Breast epithelium (tissue), 4 donors: Measurements from ENCODE around the gene BRD1. TPM values are rescaled to one million over a fixed set of nuclear protein-coding genes. Genes with fewer than 3 reads are reported as not detected.

Source experiments
- DNase-seq, 2 donors: peaks; one replicate each; pipeline ENCODE4 v3.0.0-alpha.2; 2019; ENCODE audit warnings: low spot score in 2 of 2
- H3K27ac ChIP-seq, 2 donors: fragments of 200-600 bp; sonication (generic) in 1 of 2; one replicate each; pipeline ENCODE4 v1.5.1; 2016 to 2019; ENCODE audit warnings: mild to moderate bottlenecking in 1 of 2
- H3K27me3 ChIP-seq, 2 donors: fragments of 200-600 bp; sonication (generic) in 1 of 2; one replicate each; pipeline versions ENCODE4 v1.5.1 to v1.6.0; 2017 to 2019; ENCODE audit warnings: control low read depth in 1 of 2, mild to moderate bottlenecking in 1 of 2
- H3K36me3 ChIP-seq: fragments of 200-600 bp; one replicate; pipeline ENCODE4 v1.5.1; 2019
- H3K4me1 ChIP-seq, 2 donors: fragments of 200-600 bp; sonication (generic); one replicate each; pipeline ENCODE4 v1.5.1; 2016 to 2019; ENCODE audit warnings: control low read depth in 1 of 2
- H3K4me3 ChIP-seq, 3 donors: fragments of 200-600 bp; sonication (generic); 1 replicate in 2 of 3; 2 replicates in 1 of 3; pipeline ENCODE4 v1.5.1; 2016 to 2019; ENCODE audit warnings: mild to moderate bottlenecking in 3 of 3, moderate library complexity in 2 of 3
- H3K9me3 ChIP-seq, 2 donors: fragments of 200-600 bp; sonication (generic) in 1 of 2; one replicate each; pipeline ENCODE4 v1.5.1; 2016 to 2019; ENCODE audit warnings: control low read depth in 1 of 2
- CTCF ChIP-seq, 3 donors: fragments of 450-650 bp; IDR thresholded peaks; one replicate each; pipeline ENCODE4 v1.5.1; 2016 to 2017; ENCODE audit warnings: antibody characterized with exemption in 3 of 3, mild to moderate bottlenecking in 3 of 3, moderate library complexity in 3 of 3
- POLR2A ChIP-seq: fragments of 450-650 bp; IDR thresholded peaks from one replicate; pipeline ENCODE4 v1.6.1; 2016; ENCODE audit warnings: antibody characterized with exemption, mild to moderate bottlenecking, moderate library complexity
- POLR2AphosphoS5 ChIP-seq, 3 donors: sonication (generic); formaldehyde crosslinking; IDR thresholded peaks; one replicate each; pipeline ENCODE4 v1.6.1; 2017; ENCODE audit warnings: antibody characterized with exemption in 3 of 3
- intact Hi-C: fragments of 100-400 bp; cut with DNase I; formaldehyde crosslinking; loops from one replicate; pipeline ENCODE4 v1.15.1; 2023; ENCODE audit warnings: low total_unique reads
- total RNA-seq, 3 donors: library from RNA; depleted of rRNA; stranded (reverse); fragments of >200 nt; gene quantifications; one replicate each; pipeline ENCODE4 v1.1.0, GENCODE V29; 2016

Gene BRD1
- total RNA-seq, 3 donors from 2014 or later = 33.4 to 35.1 (median 34.1) TPM

GRCh38 chr22:49856766-49857618 lies 29.3 kb upstream of the BRD1 start:
- H3K4me3 ChIP-seq = no peak overlapping the region
- intact Hi-C loops = no loop called here
- TF ChIP-seq POLR2AphosphoS5 (IDR thresholded peaks at IDR 0.05) (no peak), CTCF (IDR thresholded peaks at IDR 0.05) (no peak)

GRCh38 chr22:49856343-49856742 lies 28.7 kb upstream of the BRD1 start:
- Histone ChIP-seq H3K27me3 (no peaks in the 10 kb centered on the region), H3K9me3 (no peaks in the 10 kb centered on the region), H3K4me3 (no peak overlapping the region), H3K27ac (no peak overlapping the region), H3K4me1 (peaks cover 0 to 4% of the 10 kb centered on the region in 2 donors), H3K36me3 (no peaks in the 10 kb centered on the region)
- DNase-seq = no peak
- TF ChIP-seq CTCF (IDR thresholded peaks at IDR 0.05) = no peak
- TF ChIP-seq POLR2AphosphoS5 (IDR thresholded peaks at IDR 0.05) = no peak
- TF ChIP-seq POLR2A = no peak
- intact Hi-C loops = no loop called here

More at GRCh38 chr22:49856766-49857618, 29.3 kb upstream of the BRD1 start:
- no peaks in the 10 kb centered on the region for H3K36me3 ChIP-seq
- DNase-seq = no peak
- no peaks in the 10 kb centered on the region for H3K27me3 ChIP-seq
- no peak overlapping the region for H3K27ac ChIP-seq
- H3K9me3 ChIP-seq = no peaks in the 10 kb centered on the region
- peaks cover 0 to 4% of the 10 kb centered on the region in 2 donors for H3K4me1 ChIP-seq

- Histone ChIP-seq H3K27ac (peak overlapping the region; percentile 35 to 73), H3K36me3 (no peaks in the 10 kb centered on the region), H3K9me3 (no peaks in the 10 kb centered on the region), H3K4me3 (peak overlapping the region in 2 of 3 donors; percentile 81 to 89), H3K4me1 (peaks cover 0 to 4% of the 10 kb centered on the region in 2 donors), H3K27me3 (no peaks in the 10 kb centered on the region)
- TF ChIP-seq POLR2AphosphoS5 (IDR thresholded peaks at IDR 0.05) (no peak), POLR2A (no peak), CTCF (IDR thresholded peaks at IDR 0.05) (no peak)
- DNase-seq = no peak
- intact Hi-C loops = no loop called here
Measured at GRCh38 chr22:49855251-49855911, 27.7 kb upstream of the BRD1 start.

- H3K27ac ChIP-seq = peak overlapping the region; percentile 73 to 96
- intact Hi-C loops = no loop called here
- no peaks in the 10 kb centered on the region for H3K36me3 ChIP-seq
- H3K27me3 ChIP-seq = peaks cover 3 to 12% of the 10 kb centered on the region in 2 donors
- peaks cover 3 to 10% of the 10 kb centered on the region in 2 donors for H3K4me1 ChIP-seq
- H3K9me3 ChIP-seq = no peaks in the 10 kb centered on the region
- TF ChIP-seq POLR2AphosphoS5 (IDR thresholded peaks at IDR 0.05) = peak in 2 of 3 donors; percentile 13 to 16
- no peak for TF ChIP-seq POLR2A
- no peak for TF ChIP-seq CTCF (IDR thresholded peaks at IDR 0.05)
- H3K4me3 ChIP-seq = peak overlapping the region; percentile 71 to 89 (median 81)
- DNase-seq = peak; percentile 43 to 53
Measured at GRCh38 chr22:49853981-49854831, 26.5 kb upstream of the BRD1 start.
